Transverse colon (tissue), 4 donors: ENCODE data around the gene MEAF6. TPM values are rescaled to one million over a fixed set of nuclear protein-coding genes. Genes with fewer than 3 reads are reported as not detected.

Experiments
- DNase-seq: peaks from one replicate; pipeline ENCODE4 v3.0.0-alpha.2; 2019
- H3K27ac ChIP-seq, 4 donors: fragments of 200-600 bp; sonication (generic); 2 replicates each; pipeline ENCODE4 v1.5.1; 2016 to 2018; ENCODE audit warnings: inconsistent platforms in 4 of 4
- H3K27me3 ChIP-seq: fragments of 200-600 bp; sonication (generic); 2 replicates; pipeline ENCODE4 v1.5.1; 2017; ENCODE audit warnings: inconsistent platforms
- H3K36me3 ChIP-seq, 4 donors: fragments of 200-600 bp; sonication (generic); 2 replicates each; pipeline ENCODE4 v1.5.1; 2017 to 2019; ENCODE audit warnings: inconsistent platforms in 4 of 4
- H3K4me1 ChIP-seq, 4 donors: fragments of 200-600 bp; sonication (generic); 2 replicates each; pipeline ENCODE4 v1.5.1; 2017 to 2020; ENCODE audit warnings: inconsistent platforms in 4 of 4
- H3K4me3 ChIP-seq, 4 donors: fragments of 200-600 bp; sonication (generic); 1 replicate in 1 of 4; 2 replicates in 3 of 4; pipeline versions ENCODE4 v1.5.1 to v1.6.1; 2017 to 2019; ENCODE audit warnings: inconsistent platforms in 4 of 4
- H3K9me3 ChIP-seq, 2 donors: fragments of 200-600 bp; sonication (generic); 2 replicates each; pipeline ENCODE4 v1.5.1; 2017 to 2019; ENCODE audit warnings: inconsistent platforms in 2 of 2
- CTCF ChIP-seq, 5 experiments: fragments of 200-600 bp in 3 of 5; fragments of 450-650 bp in 2 of 5; sonication (generic) in 3 of 5; IDR thresholded peaks; 1 replicate in 2 of 5; 2 replicates in 3 of 5; pipeline ENCODE4 v1.5.1; 2016 to 2017; ENCODE audit warnings: antibody characterized with exemption in 5 of 5, inconsistent platforms in 3 of 5, mild to moderate bottlenecking in 2 of 5, moderate library complexity in 1 of 5
- EP300 ChIP-seq: sonication (generic); formaldehyde crosslinking; IDR thresholded peaks from one replicate; pipeline ENCODE4 v1.6.1; 2017; ENCODE audit warnings: antibody characterized with exemption, low read depth
- POLR2A ChIP-seq: fragments of 450-650 bp; IDR thresholded peaks from one replicate; pipeline ENCODE4 v1.6.1; 2016; ENCODE audit warnings: antibody characterized with exemption, mild to moderate bottlenecking, moderate library complexity
- POLR2AphosphoS5 ChIP-seq, 3 donors: sonication (generic); formaldehyde crosslinking; IDR thresholded peaks; one replicate each; pipeline ENCODE4 v1.6.1; 2016; ENCODE audit warnings: antibody characterized with exemption in 3 of 3
- WGBS, 2 donors: methylation state at CpG; one replicate each; pipeline ENCODE4 v1.1.5; 2018; ENCODE audit warnings: low coverage in 1 of 2; 5-methylcytosine and 5-hydroxymethylcytosine counted together
- in situ Hi-C, 4 donors: fragments of 200-750 bp; cut with MboI; loops; one replicate each; pipeline versions ENCODE4 v1.15.0 to v1.15.1; 2017; ENCODE audit warnings: low sequenced_read_pairs in 3 of 4, low pct_ligation_motif_present in 1 of 4, low pct_unique_long_range_greater_than_20kb in 1 of 4
- intact Hi-C: fragments of 100-400 bp; cut with DNase I; formaldehyde crosslinking; loops from one replicate; pipeline ENCODE4 v1.15.1; 2023; ENCODE audit warnings: low total_unique reads
- total RNA-seq, 4 donors: library from RNA; depleted of rRNA; stranded (reverse); fragments of >200 nt; gene quantifications; one replicate each; pipeline ENCODE4 v1.1.0, GENCODE V29; 2016

MEAF6 gene
- total RNA-seq, 4 donors from 2014 or later, result 8.2 to 51.9 (median 32.9) TPM

GRCh38 chr1:37478451-37478881 lies 36.1 kb downstream of the MEAF6 start:
- H3K27me3 ChIP-seq, result no peaks in the 10 kb centered on the region
- intact Hi-C loops (no loop called here), in situ Hi-C loops (no loop called here)
- H3K36me3 ChIP-seq, result peaks cover 0 to 31% (median 14%) of the 10 kb centered on the region in 4 donors
- H3K4me1 ChIP-seq, result peaks cover 28 to 68% (median 62%) of the 10 kb centered on the region in 4 donors
- peak; percentile 5 for TF ChIP-seq POLR2A
- TF ChIP-seq EP300, result no peak
- peak in 2 of 3 donors; percentile 19 to 65 for TF ChIP-seq POLR2AphosphoS5 (IDR thresholded peaks at IDR 0.05)
- no peaks in the 10 kb centered on the region for H3K9me3 ChIP-seq
- peak overlapping the region; percentile 94 to 98 (median 98) for H3K27ac ChIP-seq
- WGBS, 2 donors, result 60 to 74% methylated on average over 4 to 8 of the region's 8 CpGs
- peak overlapping the region in 3 of 4 donors; percentile 1 to 89 (median 80) for H3K4me3 ChIP-seq
- DNase-seq, result peak; percentile 24

- peaks cover 32 to 74% (median 67%) of the 10 kb centered on the region in 4 donors for H3K4me1 ChIP-seq
- TF ChIP-seq POLR2A (no peak), CTCF (IDR thresholded peaks at IDR 0.05) (no peak), POLR2AphosphoS5 (IDR thresholded peaks at IDR 0.05) (no peak), EP300 (no peak)
- H3K36me3 ChIP-seq, result peaks cover 0 to 26% (median 11%) of the 10 kb centered on the region in 4 donors
- H3K9me3 ChIP-seq, result no peaks in the 10 kb centered on the region
- in situ Hi-C loops, result no loop called here
- peak overlapping the region in 3 of 4 donors; percentile 80 to 89 (median 83) for H3K4me3 ChIP-seq
- intact Hi-C loops, result no loop called here
- WGBS, 2 donors, result 51% methylated on average over 5 of the region's 5 CpGs; no CpG with 5 or more reads in 1 of the 2 donors
- H3K27ac ChIP-seq, result peak overlapping the region; percentile 94 to 98 (median 98)
- H3K27me3 ChIP-seq, result no peaks in the 10 kb centered on the region
- peak; percentile 23 for DNase-seq
Observed at GRCh38 chr1:37477946-37478345, 36.6 kb downstream of the MEAF6 start.

- H3K4me1 ChIP-seq, result peaks cover 32 to 80% (median 72%) of the 10 kb centered on the region in 4 donors
- peak; percentile 87 for DNase-seq
- peak overlapping the region; percentile 26 to 89 (median 82) for H3K4me3 ChIP-seq
- TF ChIP-seq EP300 (no peak), CTCF (IDR thresholded peaks at IDR 0.05) (peak in 1 of 5 experiments; percentile 25), POLR2AphosphoS5 (IDR thresholded peaks at IDR 0.05) (peak; percentile 22 to 73 (median 42)), POLR2A (peak; percentile 22)
- in situ Hi-C loops (no loop called here), intact Hi-C loops (no loop called here)
- 4% methylated on average over 8 of the region's 10 CpGs; no CpG with 5 or more reads in 1 of the 2 donors for WGBS, 2 donors
- peaks cover 0 to 20% (median 10%) of the 10 kb centered on the region in 4 donors for H3K36me3 ChIP-seq
- H3K9me3 ChIP-seq, result no peaks in the 10 kb centered on the region
- H3K27ac ChIP-seq, result peak overlapping the region; percentile 94 to 98 (median 98)
- no peaks in the 10 kb centered on the region for H3K27me3 ChIP-seq
Observed at GRCh38 chr1:37477198-37477931, 37.2 kb downstream of the MEAF6 start.

GRCh38 chr1:37476460-37477197 lies 37.9 kb downstream of the MEAF6 start:
- H3K4me1 ChIP-seq, result peaks cover 38 to 87% (median 79%) of the 10 kb centered on the region in 4 donors
- H3K27ac ChIP-seq, result peak overlapping the region; percentile 94 to 98 (median 98)
- H3K27me3 ChIP-seq, result no peaks in the 10 kb centered on the region
- 2% methylated on average over 5 of the region's 5 CpGs; no CpG with 5 or more reads in 1 of the 2 donors for WGBS, 2 donors
- no peaks in the 10 kb centered on the region for H3K9me3 ChIP-seq
- H3K36me3 ChIP-seq, result peaks cover 0 to 13% (median 6%) of the 10 kb centered on the region in 4 donors
- H3K4me3 ChIP-seq, result peak overlapping the region; percentile 80 to 89 (median 82)
- TF ChIP-seq EP300 (no peak), POLR2AphosphoS5 (IDR thresholded peaks at IDR 0.05) (peak; percentile 70 to 78 (median 75))
- DNase-seq, result peak; percentile 82
- in situ Hi-C loops (no loop called here), intact Hi-C loops (no loop called here)
